Head of caudate nucleus (tissue), 42 donors: ENCODE data around the gene AGBL4.

Experiments used
- DNase-seq, 42 donors: peaks; one replicate each; pipeline versions ENCODE4 v3.0.0 to v3.0.0-alpha.2; 2020 to 2021; ENCODE audit warnings: mixed read lengths in 7 of 42
- intact Hi-C: fragments of 100-400 bp; cut with DNase I; formaldehyde crosslinking; loops from one replicate; pipeline ENCODE4 v1.15.0; 2022

The AGBL4 gene

GRCh38 chr1:49523764-49524163 lies 500.0 kb downstream of the AGBL4 start:
- DNase-seq = no peak
- intact Hi-C loops = no loop called here

GRCh38 chr1:49466961-49467360 lies 556.8 kb downstream of the AGBL4 start:
- intact Hi-C loops = no loop called here
- DNase-seq = peak in 1 of 42 donors; percentile 4

- intact Hi-C loops = no loop called here
- DNase-seq = no peak
Measured at GRCh38 chr1:49465486-49466185, 558.1 kb downstream of the AGBL4 start.

- intact Hi-C loops = no loop called here
- DNase-seq = no peak
Measured at GRCh38 chr1:49448200-49448599, 575.6 kb downstream of the AGBL4 start.

GRCh38 chr1:49436865-49437264 lies 586.9 kb downstream of the AGBL4 start:
- DNase-seq = no peak
- intact Hi-C loops = no loop called here

- DNase-seq = no peak
- intact Hi-C loops = no loop called here
Measured at GRCh38 chr1:49435291-49435690, 588.5 kb downstream of the AGBL4 start.

GRCh38 chr1:49424782-49425181 lies 599.0 kb downstream of the AGBL4 start:
- no peak for DNase-seq
- intact Hi-C loops = no loop called here

GRCh38 chr1:49416758-49417157 lies 607.0 kb downstream of the AGBL4 start:
- intact Hi-C loops = no loop called here
- no peak for DNase-seq

- intact Hi-C loops = no loop called here
- DNase-seq = no peak
Measured at GRCh38 chr1:49408346-49408745, 615.4 kb downstream of the AGBL4 start.

GRCh38 chr1:49397086-49397485 lies 626.7 kb downstream of the AGBL4 start:
- DNase-seq = no peak
- intact Hi-C loops = no loop called here

GRCh38 chr1:49394200-49394599 lies 629.6 kb downstream of the AGBL4 start:
- intact Hi-C loops = no loop called here

GRCh38 chr1:49389699-49390098 lies 634.1 kb downstream of the AGBL4 start:
- no peak for DNase-seq

More at GRCh38 chr1:49394200-49394599, 629.6 kb downstream of the AGBL4 start:
- no peak for DNase-seq

GRCh38 chr1:49364676-49365075 lies 659.1 kb downstream of the AGBL4 start:
- intact Hi-C loops = no loop called here
- DNase-seq = no peak

More at GRCh38 chr1:49389699-49390098, 634.1 kb downstream of the AGBL4 start:
- intact Hi-C loops = no loop called here

- no peak for DNase-seq
- intact Hi-C loops = no loop called here
Measured at GRCh38 chr1:49363628-49364027, 660.1 kb downstream of the AGBL4 start.

- intact Hi-C loops = no loop called here
- no peak for DNase-seq
Measured at GRCh38 chr1:49358036-49358435, 665.7 kb downstream of the AGBL4 start.

- intact Hi-C loops = no loop called here
- no peak for DNase-seq
Measured at GRCh38 chr1:49356594-49356993, 667.2 kb downstream of the AGBL4 start.

- intact Hi-C loops = no loop called here
- DNase-seq = no peak
Measured at GRCh38 chr1:49351768-49352167, 672.0 kb downstream of the AGBL4 start.

GRCh38 chr1:49346767-49347349 lies 676.9 kb downstream of the AGBL4 start:
- intact Hi-C loops = no loop called here

GRCh38 chr1:49340576-49340975 lies 683.2 kb downstream of the AGBL4 start:
- intact Hi-C loops = no loop called here
- no peak for DNase-seq

More at GRCh38 chr1:49346767-49347349, 676.9 kb downstream of the AGBL4 start:
- DNase-seq = no peak

GRCh38 chr1:49339043-49339442 lies 684.7 kb downstream of the AGBL4 start:
- intact Hi-C loops = no loop called here
- DNase-seq = no peak

GRCh38 chr1:49337251-49337650 lies 686.5 kb downstream of the AGBL4 start:
- intact Hi-C loops = no loop called here
- no peak for DNase-seq
